ENCODE results near the gene STH. TPM values are rescaled to one million over a fixed set of nuclear protein-coding genes. Genes with fewer than 3 reads are reported as not detected.
"Not testable (repeated sequence)": the region's sequence is repeated elsewhere in the genome, so short reads cannot be mapped to it uniquely, and the experiment has no call there.

Gene STH
- total RNA-seq, 2 experiments from 2014 or later: not detected

DNA sequence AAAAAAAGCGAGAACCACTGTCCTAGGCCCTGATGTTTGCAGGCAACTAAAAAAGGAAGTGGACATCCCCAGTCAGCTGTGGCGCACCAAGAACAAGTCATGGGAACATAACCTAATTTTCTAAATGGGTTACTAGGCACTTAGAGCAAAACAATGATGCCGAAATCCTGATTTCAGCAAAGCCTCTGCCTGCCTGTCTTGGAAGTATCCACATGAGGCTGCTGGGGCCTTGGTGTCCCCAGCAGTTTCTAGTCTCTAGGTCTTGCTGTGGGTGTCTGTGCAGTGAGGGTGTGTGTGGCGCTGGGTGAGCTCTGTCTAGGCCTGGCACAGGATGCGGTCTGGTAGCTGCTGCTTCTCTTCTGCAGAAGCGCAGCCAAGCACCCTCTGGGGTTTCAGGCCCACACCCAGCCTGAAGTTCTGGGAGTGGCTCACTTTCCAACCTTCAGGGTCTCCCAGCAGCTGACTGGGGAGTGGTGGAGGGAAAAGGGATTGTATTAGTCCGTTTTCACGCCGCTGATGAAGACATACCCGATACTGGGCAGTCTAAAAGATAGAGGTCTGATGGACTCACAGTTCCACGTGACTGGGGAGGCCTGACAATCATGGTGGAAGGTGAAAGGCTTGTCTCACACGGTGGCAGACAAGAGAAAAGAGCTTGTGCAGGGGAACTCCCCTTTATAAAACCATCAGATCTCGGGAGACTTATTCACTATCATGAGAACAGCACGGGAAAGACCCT is 21.1 kb downstream of the STH start:
- ChIA-PET POLR2A (interaction anchor here (1.2 kb wide), 1 partner anchor 173 kb away, joined by 3 read pairs; the partner anchor contains the start of gene KANSL1), CTCF (interaction anchor here (0.6 to 1.2 kb wide), 4 partner anchors 15 to 586 kb away, joined by 3 to 4 read pairs (median 3); no protein-coding TSS in a partner anchor)

DNA sequence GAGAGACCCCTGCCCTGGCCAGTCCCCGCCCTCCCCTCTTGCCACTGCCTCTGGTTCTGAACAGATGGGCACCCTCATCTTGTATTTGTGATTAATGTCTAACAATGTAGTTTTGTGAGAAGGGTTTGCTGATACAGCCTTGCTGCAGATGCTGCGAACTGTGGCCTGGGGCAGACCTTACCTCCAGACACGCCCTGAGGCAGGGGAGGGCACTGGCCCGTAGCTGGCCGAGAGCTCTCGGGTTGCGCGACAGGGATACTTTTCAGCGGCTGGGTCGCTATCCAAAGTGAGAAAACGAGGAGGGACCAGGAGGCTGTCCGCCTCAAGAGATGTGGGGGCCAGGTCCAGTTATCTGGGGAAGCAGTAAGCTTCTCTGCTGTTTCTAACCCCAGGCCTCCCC is 21.9 kb downstream of the STH start:
- POLR2A ChIA-PET: interaction anchor here (1.2 kb wide), 1 partner anchor 172 kb away, joined by 3 read pairs; the partner anchor contains the start of gene KANSL1

DNA sequence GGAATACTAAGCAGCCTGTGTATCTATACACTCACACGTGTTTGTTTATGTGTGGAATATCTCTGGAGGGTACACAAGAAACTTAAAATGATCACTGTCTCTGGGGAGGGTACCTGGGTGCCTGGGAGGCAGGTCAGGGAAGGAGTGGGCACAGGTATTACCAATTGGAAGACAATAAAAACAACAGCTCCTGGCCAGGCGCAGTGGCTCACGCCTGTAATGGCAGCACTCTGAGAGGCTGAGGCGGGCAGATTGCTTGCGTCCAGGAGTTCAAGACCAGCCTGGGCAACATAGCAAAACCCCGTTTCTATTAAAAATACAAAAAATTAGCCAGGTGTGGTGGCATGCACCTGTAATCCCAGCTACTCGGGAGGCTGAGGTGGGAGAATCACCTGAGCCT is 24.3 kb downstream of the STH start:
- CTCF ChIA-PET: interaction anchor here (1.0 kb wide), 1 partner anchor 36 kb away, joined by 3 read pairs; no protein-coding TSS in a partner anchor
- POLR2A ChIA-PET: not testable (repeated sequence)

More for the DNA sequence above, 21.9 kb downstream of the STH start:
- CTCF ChIA-PET: interaction anchor here (1.0 kb wide), 1 partner anchor 19 kb away, joined by 3 read pairs; no protein-coding TSS in a partner anchor

DNA sequence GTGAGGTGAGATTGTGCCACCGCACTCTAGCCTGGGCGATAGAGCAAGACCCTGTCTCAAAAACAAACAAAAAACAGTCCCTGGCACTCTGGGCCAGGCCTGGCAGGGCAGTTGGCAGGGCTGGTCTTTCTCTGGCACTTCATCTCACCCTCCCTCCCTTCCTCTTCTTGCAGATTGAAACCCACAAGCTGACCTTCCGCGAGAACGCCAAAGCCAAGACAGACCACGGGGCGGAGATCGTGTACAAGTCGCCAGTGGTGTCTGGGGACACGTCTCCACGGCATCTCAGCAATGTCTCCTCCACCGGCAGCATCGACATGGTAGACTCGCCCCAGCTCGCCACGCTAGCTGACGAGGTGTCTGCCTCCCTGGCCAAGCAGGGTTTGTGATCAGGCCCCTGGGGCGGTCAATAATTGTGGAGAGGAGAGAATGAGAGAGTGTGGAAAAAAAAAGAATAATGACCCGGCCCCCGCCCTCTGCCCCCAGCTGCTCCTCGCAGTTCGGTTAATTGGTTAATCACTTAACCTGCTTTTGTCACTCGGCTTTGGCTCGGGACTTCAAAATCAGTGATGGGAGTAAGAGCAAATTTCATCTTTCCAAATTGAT is 24.8 kb downstream of the STH start:
- POLR2A ChIA-PET: no interaction called here

DNA sequence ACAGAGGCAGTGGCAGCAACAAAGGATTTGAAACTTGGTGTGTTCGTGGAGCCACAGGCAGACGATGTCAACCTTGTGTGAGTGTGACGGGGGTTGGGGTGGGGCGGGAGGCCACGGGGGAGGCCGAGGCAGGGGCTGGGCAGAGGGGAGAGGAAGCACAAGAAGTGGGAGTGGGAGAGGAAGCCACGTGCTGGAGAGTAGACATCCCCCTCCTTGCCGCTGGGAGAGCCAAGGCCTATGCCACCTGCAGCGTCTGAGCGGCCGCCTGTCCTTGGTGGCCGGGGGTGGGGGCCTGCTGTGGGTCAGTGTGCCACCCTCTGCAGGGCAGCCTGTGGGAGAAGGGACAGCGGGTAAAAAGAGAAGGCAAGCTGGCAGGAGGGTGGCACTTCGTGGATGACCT is 25.5 kb downstream of the STH start:
- POLR2A ChIA-PET: no interaction called here
- CTCF ChIA-PET: no interaction called here

More for the DNA sequence above, 24.8 kb downstream of the STH start:
- CTCF ChIA-PET: interaction anchor here (1.0 kb wide), 1 partner anchor 35 kb away, joined by 3 read pairs; no protein-coding TSS in a partner anchor

DNA sequence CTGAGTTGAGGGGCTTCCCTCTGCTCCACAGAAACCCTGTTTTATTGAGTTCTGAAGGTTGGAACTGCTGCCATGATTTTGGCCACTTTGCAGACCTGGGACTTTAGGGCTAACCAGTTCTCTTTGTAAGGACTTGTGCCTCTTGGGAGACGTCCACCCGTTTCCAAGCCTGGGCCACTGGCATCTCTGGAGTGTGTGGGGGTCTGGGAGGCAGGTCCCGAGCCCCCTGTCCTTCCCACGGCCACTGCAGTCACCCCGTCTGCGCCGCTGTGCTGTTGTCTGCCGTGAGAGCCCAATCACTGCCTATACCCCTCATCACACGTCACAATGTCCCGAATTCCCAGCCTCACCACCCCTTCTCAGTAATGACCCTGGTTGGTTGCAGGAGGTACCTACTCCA is 26.0 kb downstream of the STH start:
- CTCF ChIA-PET: no interaction called here
- POLR2A ChIA-PET: no interaction called here

DNA sequence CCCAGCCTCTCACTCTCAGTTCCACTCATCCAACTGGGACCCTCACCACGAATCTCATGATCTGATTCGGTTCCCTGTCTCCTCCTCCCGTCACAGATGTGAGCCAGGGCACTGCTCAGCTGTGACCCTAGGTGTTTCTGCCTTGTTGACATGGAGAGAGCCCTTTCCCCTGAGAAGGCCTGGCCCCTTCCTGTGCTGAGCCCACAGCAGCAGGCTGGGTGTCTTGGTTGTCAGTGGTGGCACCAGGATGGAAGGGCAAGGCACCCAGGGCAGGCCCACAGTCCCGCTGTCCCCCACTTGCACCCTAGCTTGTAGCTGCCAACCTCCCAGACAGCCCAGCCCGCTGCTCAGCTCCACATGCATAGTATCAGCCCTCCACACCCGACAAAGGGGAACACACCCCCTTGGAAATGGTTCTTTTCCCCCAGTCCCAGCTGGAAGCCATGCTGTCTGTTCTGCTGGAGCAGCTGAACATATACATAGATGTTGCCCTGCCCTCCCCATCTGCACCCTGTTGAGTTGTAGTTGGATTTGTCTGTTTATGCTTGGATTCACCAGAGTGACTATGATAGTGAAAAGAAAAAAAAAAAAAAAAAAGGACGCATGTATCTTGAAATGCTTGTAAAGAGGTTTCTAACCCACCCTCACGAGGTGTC is 26.6 kb downstream of the STH start:
- POLR2A ChIA-PET: interaction anchor here (1.2 kb wide), 1 partner anchor 120 kb away, joined by 3 read pairs; no protein-coding TSS in a partner anchor

DNA sequence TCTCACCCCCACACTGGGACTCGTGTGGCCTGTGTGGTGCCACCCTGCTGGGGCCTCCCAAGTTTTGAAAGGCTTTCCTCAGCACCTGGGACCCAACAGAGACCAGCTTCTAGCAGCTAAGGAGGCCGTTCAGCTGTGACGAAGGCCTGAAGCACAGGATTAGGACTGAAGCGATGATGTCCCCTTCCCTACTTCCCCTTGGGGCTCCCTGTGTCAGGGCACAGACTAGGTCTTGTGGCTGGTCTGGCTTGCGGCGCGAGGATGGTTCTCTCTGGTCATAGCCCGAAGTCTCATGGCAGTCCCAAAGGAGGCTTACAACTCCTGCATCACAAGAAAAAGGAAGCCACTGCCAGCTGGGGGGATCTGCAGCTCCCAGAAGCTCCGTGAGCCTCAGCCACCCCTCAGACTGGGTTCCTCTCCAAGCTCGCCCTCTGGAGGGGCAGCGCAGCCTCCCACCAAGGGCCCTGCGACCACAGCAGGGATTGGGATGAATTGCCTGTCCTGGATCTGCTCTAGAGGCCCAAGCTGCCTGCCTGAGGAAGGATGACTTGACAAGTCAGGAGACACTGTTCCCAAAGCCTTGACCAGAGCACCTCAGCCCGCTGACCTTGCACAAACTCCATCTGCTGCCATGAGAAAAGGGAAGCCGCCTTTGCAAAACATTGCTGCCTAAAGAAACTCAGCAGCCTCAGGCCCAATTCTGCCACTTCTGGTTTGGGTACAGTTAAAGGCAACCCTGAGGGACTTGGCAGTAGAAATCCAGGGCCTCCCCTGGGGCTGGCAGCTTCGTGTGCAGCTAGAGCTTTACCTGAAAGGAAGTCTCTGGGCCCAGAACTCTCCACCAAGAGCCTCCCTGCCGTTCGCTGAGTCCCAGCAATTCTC is 27.4 kb downstream of the STH start:
- ChIA-PET CTCF (no interaction called here), POLR2A (interaction anchor here (1.2 kb wide), 1 partner anchor 120 kb away, joined by 3 read pairs; no protein-coding TSS in a partner anchor)

More for the DNA sequence above, 26.6 kb downstream of the STH start:
- CTCF ChIA-PET: no interaction called here

DNA sequence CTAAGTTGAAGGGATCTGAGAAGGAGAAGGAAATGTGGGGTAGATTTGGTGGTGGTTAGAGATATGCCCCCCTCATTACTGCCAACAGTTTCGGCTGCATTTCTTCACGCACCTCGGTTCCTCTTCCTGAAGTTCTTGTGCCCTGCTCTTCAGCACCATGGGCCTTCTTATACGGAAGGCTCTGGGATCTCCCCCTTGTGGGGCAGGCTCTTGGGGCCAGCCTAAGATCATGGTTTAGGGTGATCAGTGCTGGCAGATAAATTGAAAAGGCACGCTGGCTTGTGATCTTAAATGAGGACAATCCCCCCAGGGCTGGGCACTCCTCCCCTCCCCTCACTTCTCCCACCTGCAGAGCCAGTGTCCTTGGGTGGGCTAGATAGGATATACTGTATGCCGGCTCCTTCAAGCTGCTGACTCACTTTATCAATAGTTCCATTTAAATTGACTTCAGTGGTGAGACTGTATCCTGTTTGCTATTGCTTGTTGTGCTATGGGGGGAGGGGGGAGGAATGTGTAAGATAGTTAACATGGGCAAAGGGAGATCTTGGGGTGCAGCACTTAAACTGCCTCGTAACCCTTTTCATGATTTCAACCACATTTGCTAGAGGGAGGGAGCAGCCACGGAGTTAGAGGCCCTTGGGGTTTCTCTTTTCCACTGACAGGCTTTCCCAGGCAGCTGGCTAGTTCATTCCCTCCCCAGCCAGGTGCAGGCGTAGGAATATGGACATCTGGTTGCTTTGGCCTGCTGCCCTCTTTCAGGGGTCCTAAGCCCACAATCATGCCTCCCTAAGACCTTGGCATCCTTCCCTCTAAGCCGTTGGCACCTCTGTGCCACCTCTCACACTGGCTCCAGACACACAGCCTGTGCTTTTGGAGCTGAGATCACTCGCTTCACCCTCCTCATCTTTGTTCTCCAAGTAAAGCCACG is 28.3 kb downstream of the STH start:
- ChIA-PET POLR2A (no interaction called here), CTCF (no interaction called here)

DNA sequence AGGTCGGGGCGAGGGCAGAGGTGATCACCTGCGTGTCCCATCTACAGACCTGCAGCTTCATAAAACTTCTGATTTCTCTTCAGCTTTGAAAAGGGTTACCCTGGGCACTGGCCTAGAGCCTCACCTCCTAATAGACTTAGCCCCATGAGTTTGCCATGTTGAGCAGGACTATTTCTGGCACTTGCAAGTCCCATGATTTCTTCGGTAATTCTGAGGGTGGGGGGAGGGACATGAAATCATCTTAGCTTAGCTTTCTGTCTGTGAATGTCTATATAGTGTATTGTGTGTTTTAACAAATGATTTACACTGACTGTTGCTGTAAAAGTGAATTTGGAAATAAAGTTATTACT is 28.9 kb downstream of the STH start:
- CTCF ChIA-PET: no interaction called here
- POLR2A ChIA-PET: no interaction called here

DNA sequence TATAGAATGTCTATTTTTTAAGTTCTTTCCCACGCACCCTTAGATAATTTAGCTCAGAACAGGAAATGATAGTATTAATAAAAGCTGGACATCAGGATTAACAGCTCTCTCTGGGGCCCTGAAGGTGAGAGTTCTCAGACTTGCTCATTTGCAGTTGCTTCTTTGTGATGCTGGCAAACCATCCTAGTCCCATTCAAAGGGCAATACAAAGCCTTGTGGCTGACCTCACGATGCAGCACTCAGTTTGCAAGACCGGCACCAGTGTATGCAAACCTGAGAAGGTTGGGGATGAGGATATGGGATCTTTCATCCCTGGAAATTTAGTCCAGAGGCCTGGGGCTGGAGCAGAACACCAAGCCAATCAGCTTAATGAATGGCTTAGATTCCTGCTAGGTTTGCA is 29.3 kb downstream of the STH start:
- ChIA-PET CTCF (no interaction called here), POLR2A (no interaction called here)

DNA sequence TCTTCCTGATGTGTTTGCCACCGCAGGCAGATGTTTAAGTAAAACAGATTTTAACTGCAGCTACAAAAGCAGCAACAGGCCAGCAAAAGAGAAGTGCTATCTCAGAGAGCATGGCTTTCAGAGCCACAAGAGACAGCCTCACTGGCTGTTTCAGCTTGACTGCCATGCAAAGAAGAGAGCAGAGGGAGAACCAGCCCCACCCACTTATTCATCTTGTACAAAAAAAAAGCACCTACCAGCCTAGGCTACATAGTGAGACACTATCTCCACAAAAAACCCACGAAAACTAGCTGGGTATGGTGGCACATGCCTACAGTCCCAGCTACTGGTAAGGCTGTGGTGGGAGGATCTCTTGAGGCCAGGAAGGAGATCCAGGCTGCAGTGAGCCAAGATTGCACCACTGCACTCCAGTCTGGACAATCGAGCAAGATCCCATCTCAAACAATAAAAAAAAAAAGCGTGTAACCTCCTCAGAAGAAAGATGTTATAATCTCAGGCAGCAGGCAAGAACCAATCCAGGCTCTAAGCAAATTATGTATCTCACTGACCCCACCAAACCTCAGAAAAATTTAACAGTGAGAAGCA is 30.0 kb downstream of the STH start:
- ChIA-PET CTCF (no interaction called here), POLR2A (no interaction called here)

DNA sequence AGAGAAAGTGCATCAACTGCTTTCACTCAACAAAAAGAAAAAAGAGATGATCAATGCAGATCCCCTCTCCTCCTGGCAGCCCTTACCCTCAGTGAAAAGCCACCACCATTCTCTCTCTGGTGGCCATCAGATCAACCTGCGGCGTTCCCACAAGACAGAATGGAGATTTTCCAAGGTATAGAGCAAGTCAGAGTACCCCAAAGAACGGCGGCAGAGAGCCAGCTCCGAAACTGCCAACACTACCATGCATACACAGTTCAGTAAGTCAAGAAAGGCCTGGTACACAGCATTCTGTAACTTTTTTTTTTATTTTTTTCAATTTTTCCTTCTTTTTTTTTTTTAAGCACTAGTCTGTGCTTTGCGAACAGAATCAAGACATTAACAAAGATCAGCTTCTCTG is 30.6 kb downstream of the STH start:
- CTCF ChIA-PET: interaction anchor here (0.6 kb wide), 1 partner anchor 914 kb away, joined by 3 read pairs; no protein-coding TSS in a partner anchor
- POLR2A ChIA-PET: no interaction called here

DNA sequence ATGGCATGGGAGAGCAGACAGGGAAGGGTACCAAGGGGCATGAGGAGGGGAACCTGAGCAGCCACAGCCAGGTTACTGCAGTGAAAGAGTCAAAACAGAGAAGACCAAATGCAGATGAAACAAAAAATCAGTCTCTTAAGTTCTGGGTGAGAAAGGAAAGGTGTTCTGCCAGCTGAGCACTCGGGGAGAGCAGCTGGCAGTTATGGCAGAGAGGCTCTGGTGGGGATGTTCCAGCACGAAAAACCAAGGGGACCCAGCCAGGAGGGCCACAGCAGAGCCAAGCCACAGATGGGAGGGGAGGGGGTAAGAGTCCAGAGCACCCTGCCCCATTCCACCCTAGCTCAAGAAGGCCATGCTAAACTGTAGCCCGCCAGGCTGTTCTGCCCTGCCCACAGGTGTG is 31.7 kb downstream of the STH start:
- ChIA-PET CTCF (no interaction called here), POLR2A (no interaction called here)

DNA sequence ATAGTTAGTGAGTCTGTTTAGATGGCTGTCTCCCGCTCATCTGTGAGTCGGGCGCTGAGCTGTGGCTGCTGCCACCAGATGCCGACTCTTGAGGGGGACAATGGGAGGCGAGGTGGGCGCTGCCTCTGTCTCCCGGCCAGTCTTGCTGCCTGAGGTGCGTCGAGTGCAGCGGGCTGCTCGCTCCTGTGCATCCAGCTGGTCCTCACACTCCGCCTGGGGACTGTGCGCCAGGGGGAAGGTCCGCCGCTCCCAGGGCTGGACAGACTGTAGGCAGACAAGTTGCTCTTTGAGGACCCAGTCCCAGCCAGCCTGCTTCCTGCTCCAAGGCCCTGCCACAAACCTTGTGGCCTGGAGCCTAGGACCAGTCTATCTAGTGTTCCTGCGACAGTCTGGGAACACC is 32.4 kb downstream of the STH start:
- ChIA-PET POLR2A (no interaction called here), CTCF (no interaction called here)

DNA sequence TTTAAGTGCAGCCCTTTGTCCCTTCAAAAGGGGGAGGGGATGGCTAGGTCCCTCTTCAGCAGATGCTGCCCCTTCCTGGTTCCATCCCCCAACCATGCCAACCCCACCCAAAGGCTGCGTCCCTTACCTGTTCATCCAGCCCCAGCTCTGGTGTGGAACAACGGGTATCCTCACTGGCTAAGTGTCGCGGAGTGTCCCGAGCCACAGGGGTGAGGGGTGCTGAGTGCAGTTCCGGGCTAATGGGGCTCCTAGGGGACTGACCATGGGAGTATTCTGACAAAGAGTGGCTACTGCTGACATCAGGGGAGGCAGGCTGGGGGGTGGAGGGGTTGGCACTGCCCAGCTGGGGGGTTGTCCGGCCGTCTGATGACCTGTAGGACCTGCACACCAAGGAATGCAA is 32.9 kb downstream of the STH start:
- CTCF ChIA-PET: no interaction called here
- POLR2A ChIA-PET: no interaction called here

DNA sequence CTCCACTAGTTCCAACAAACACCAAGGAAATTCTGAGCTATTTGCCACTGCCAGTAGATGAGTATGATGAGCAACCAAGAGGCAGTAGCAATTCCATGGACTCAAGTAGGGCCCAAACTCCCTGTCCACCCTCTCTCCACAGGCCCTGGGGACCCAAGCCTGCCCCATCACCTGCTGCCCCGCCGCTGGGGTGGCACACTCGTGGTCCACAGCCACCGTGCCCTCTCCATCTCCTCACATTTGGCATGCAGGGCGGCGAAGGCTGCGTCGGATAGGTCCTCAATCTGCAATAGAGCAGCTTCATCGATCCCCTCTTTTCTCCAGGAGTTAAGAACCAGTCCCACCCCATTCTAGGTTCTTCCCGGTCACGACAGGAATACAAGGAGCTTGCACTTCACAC is 33.9 kb downstream of the STH start:
- ChIA-PET CTCF (interaction anchor here (0.6 to 2.1 kb wide), 3 partner anchors 11 to 154 kb away, joined by 3 to 7 read pairs (median 4); no protein-coding TSS in a partner anchor), POLR2A (no interaction called here)

DNA sequence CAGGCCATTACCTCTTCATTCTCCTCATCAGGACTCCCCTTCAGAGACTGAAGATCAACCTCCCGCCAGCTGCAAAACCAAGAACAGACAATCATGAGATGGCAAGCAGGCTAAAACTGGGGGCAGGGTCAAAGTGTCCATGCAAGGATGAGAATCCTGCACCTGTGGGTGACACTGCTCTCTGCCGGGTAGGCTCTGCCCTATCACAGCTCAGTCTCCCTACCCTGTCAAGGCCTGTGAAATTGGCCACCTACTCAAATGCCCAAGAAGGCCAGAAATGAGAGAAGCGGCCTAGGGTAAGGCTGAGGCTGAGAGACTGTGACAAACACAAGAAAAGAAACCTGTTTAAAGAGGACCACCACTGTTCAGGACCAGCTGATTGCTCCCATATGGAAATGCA is 34.3 kb downstream of the STH start:
- CTCF ChIA-PET: interaction anchor here (1.3 to 2.1 kb wide), 3 partner anchors 11 to 154 kb away, joined by 3 to 7 read pairs (median 4); no protein-coding TSS in a partner anchor
- POLR2A ChIA-PET: no interaction called here
